ENCODE measurements around the gene SLC25A6. TPM values are rescaled to one million over a fixed set of nuclear protein-coding genes. Genes with fewer than 3 reads are reported as not detected.
"Not testable (repeated sequence)": the region's sequence is repeated elsewhere in the genome, so short reads cannot be mapped to it uniquely, and the experiment has no call there.

The SLC25A6 gene
- total RNA-seq, 4 donors from 2014 or later, result 220 to 291 (median 250) TPM

DNA sequence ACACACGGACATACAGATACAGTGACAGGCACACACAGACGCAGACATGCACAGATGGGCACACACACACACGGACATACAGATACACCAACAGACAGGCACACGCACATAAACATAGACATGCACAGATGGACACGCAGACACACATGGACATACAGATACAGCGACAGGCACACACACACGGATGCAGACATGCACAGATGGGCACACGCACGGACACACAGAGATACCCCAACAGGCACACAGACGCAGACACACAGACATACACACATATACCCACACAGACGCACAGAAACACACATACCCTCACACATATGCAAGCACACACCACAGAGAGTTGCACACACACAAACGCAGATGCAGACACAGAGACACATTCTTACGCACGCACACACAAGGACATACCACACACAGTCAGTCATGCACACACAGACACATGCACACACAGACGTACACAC lies 24.4 kb upstream of the SLC25A6 start:
- no peak for DNase-seq (ENCODE audit: low spot score in 2 of 2)

DNA sequence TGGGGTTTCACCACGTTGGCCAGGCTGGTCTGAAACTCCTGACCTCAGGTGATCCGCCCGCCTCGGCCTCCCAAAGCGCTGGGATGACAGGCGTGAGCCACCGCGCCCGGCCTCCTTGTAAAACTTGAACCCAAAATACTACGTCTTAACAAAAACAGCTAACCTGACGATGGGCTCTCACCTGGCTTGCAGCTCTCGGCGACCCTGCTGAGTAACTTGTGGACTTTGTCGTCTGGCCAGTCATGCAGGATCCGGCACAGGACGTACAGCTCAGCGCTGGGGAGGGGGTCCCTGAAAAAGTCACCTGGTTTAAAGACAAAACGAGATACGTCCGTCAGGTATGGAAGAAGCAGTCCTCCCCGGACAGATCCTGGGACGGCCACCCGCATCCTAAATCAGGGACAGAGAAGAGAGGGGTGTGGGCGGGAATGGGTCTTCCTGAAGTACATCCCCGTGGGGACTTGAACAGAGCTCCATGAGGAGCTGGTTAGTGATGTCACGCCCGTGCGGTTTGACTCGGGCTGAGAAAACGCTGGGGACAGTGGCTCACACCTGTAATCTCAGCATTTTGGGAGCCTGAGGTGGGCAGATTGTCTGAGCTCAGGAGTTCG lies 20.7 kb upstream of the SLC25A6 start:
- H3K27me3 ChIP-seq, result no peaks in the 10 kb centered on the region
- H3K4me1 ChIP-seq, result no peaks in the 10 kb centered on the region
- no peaks in the 10 kb centered on the region for H3K9me3 ChIP-seq
- no peak for DNase-seq (ENCODE audit: low spot score in 2 of 2)
- peaks cover 0 to 74% (median 0%) of the 10 kb centered on the region in 3 donors for H3K36me3 ChIP-seq
- no peak overlapping the region for H3K4me3 ChIP-seq
- no peak overlapping the region for H3K27ac ChIP-seq
- WGBS, 2 donors, result 86 to 96% methylated on average over 30 to 31 of the region's 31 CpGs
- TF ChIP-seq, protein P1, sequence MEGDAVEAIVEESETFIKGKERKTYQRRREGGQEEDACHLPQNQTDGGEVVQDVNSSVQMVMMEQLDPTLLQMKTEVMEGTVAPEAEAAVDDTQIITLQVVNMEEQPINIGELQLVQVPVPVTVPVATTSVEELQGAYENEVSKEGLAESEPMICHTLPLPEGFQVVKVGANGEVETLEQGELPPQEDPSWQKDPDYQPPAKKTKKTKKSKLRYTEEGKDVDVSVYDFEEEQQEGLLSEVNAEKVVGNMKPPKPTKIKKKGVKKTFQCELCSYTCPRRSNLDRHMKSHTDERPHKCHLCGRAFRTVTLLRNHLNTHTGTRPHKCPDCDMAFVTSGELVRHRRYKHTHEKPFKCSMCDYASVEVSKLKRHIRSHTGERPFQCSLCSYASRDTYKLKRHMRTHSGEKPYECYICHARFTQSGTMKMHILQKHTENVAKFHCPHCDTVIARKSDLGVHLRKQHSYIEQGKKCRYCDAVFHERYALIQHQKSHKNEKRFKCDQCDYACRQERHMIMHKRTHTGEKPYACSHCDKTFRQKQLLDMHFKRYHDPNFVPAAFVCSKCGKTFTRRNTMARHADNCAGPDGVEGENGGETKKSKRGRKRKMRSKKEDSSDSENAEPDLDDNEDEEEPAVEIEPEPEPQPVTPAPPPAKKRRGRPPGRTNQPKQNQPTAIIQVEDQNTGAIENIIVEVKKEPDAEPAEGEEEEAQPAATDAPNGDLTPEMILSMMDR (IDR thresholded peaks at IDR 0.05), result no peak
- TF ChIP-seq EP300 (IDR thresholded peaks at IDR 0.05) (no peak), POLR2A (IDR thresholded peaks at IDR 0.05) (no peak)

More for the DNA sequence above, 24.4 kb upstream of the SLC25A6 start:
- H3K27me3 ChIP-seq, result no peaks in the 10 kb centered on the region
- H3K36me3 ChIP-seq, result peaks cover 3 to 93% (median 5%) of the 10 kb centered on the region in 3 donors
- 68 to 69% methylated on average over 15 of the region's 15 CpGs for WGBS, 2 donors
- H3K4me3 ChIP-seq, result no peak overlapping the region
- TF ChIP-seq POLR2A (IDR thresholded peaks at IDR 0.05), result no peak
- TF ChIP-seq EP300 (IDR thresholded peaks at IDR 0.05), result no peak
- TF ChIP-seq, protein P1 (IDR thresholded peaks at IDR 0.05), result no peak
- no peak overlapping the region for H3K27ac ChIP-seq
- H3K9me3 ChIP-seq, result peaks cover 0 to 9% (median 0%) of the 10 kb centered on the region in 4 donors
- H3K4me1 ChIP-seq, result no peaks in the 10 kb centered on the region

DNA sequence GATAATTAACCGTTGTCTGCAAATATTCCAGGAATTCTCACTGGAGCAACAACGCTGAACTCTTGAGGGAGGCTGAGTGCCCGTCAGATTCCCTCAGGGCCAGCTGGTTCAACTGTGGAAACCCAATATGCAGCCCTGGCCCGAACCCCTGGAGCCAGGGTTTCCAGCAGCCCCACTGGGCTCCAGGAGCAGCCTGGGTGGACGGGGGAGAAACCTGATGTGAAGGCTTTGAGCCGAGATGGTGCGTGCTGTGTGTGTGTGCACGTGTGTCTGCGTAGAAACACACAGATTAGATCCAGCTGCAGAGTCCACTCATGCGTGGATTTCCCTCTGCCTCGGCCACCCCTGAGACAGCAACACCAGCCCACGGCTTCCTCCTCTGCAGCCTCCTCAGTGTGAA lies 19.4 kb upstream of the SLC25A6 start:
- H3K9me3 ChIP-seq, result no peaks in the 10 kb centered on the region
- H3K36me3 ChIP-seq, result peaks cover 0 to 75% (median 5%) of the 10 kb centered on the region in 3 donors
- DNase-seq (ENCODE audit: low spot score in 2 of 2), result no peak
- no peak overlapping the region for H3K27ac ChIP-seq
- no peak overlapping the region for H3K4me3 ChIP-seq
- no peaks in the 10 kb centered on the region for H3K27me3 ChIP-seq
- WGBS, 2 donors, result 70 to 71% methylated on average over 12 of the region's 12 CpGs
- H3K4me1 ChIP-seq, result no peaks in the 10 kb centered on the region
- TF ChIP-seq EP300 (IDR thresholded peaks at IDR 0.05) (no peak), POLR2A (IDR thresholded peaks at IDR 0.05) (no peak)
- TF ChIP-seq, protein P1 (IDR thresholded peaks at IDR 0.05), result no peak

DNA sequence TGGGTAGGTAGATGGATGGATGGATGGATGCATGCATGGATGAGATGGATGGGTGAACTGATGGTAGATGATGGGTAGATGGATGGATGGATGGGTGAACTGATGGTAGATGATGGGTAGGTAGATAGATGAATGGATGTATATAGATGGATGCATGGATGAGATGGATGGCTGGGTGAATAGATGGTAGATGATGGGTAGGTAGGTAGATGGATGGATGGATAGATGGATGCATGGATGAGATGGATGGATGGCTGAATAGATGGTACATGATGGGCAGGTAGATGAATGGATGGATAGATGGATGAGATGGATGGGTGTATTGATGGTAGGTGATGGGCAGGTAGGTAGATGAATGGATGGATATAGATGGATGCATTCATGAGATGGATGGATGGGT lies 15.1 kb upstream of the SLC25A6 start:
- no peak for DNase-seq (ENCODE audit: low spot score in 2 of 2)
- Histone ChIP-seq H3K27ac (no peak overlapping the region), H3K36me3 (peaks cover 0 to 78% (median 25%) of the 10 kb centered on the region in 3 donors), H3K4me3 (no peak overlapping the region), H3K4me1 (no peaks in the 10 kb centered on the region), H3K9me3 (no peaks in the 10 kb centered on the region), H3K27me3 (no peaks in the 10 kb centered on the region)
- TF ChIP-seq, protein P1 (IDR thresholded peaks at IDR 0.05), result no peak
- no peak for TF ChIP-seq POLR2A (IDR thresholded peaks at IDR 0.05)
- TF ChIP-seq EP300 (IDR thresholded peaks at IDR 0.05), result no peak

DNA sequence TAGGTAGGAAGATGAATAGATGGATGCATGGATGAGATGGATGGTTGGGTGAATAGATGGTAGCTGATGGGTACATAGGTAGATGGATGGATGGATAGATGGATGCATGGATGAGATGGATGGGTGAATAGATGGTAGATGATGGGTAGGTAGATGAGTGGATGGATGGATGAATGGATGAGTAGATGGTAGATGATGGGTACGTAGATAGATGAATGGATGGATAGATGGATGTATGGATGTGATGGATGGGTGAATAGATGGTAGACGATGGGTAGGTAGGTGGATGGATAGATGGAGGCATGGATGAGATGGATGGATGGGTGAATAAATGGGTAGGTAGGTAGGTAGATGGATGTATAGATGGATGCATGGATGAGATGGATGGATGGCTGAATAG lies 13.9 kb upstream of the SLC25A6 start:
- not testable (repeated sequence) for H3K27me3 ChIP-seq; DNase-seq (ENCODE audit: low spot score in 2 of 2); H3K9me3 ChIP-seq; H3K4me3 ChIP-seq; H3K4me1 ChIP-seq; H3K27ac ChIP-seq
- WGBS, 2 donors, result 67 to 88% methylated on average over 2 of the region's 2 CpGs
- H3K36me3 ChIP-seq, result peaks cover 0 to 78% (median 25%) of the 10 kb centered on the region in 3 donors

DNA sequence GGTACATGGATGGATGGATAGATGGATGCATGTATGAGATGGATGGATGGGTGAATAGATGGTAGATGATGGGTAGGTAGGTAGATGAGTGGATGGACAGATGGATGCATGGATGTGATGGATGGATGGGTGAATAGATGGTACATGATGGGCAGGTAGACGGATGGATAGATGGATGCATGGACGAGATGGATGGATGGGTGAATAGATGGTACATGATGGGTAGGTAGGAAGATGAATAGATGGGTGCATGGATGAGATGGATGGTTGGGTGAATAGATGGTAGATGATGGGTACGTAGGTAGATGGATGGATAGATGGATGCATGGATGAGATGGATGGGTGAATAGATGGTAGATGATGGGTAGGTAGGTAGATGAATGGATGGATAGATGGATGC lies 12.0 kb upstream of the SLC25A6 start:
- DNase-seq (ENCODE audit: low spot score in 2 of 2); H3K27ac ChIP-seq; H3K27me3 ChIP-seq; H3K4me3 ChIP-seq; H3K4me1 ChIP-seq; H3K9me3 ChIP-seq: not testable (repeated sequence)
- WGBS, 2 donors, result 92 to 94% methylated on average over 3 of the region's 3 CpGs
- H3K36me3 ChIP-seq, result peaks cover 0 to 89% (median 25%) of the 10 kb centered on the region in 3 donors

All from tibial nerve (tissue), 4 donors.